Stimulated activated naive CD4-positive, alpha-beta T cell treated with Interleukin-2 at 50 U/mL for 16 hours (primary cell): ENCODE measurements around the gene ACTN2.

Experiments
- DNase-seq: peaks from one replicate; lab custom pipeline; 2025; lab: John Stamatoyannopoulos, UW

Gene ACTN2

DNA sequence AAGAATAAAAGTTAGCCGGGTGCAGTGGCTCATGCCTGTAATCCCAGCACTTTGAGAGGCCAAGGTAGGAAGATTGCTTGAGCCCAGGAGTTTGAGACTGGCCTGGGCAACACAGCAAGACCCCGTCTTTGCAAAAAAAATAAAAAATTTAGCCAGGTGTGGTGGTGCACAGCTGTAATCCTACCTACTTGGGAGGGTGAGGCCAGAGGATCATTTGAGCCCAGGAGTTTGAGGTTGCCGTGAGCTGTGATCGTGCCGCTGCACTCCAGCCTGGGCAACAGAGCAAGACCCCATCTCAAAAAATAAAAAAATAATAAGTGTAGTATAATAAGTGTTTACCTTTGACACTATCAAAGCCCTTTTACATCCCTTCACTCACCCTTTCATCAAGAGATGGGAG, 5.0 kb downstream of the ACTN2 start:
- DNase-seq = no peak

DNA sequence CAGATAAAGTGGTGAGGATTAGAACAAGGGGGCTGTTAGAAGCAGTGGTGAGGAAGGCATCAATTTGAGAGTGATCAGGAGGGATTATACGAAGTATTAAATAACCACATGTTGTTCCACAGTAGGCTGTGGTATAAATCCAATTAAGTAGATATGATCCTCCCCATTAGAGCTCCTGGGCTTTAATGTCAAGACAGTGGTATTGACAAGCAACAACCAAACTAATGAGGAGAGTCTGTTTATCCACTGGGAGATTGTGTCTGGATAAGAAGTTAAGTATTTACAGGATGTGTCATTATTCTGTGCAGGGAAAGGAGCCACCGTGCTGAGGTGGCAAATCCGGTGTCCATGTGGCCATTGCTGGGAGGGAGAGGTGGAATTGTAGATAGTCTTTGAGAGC, 5.8 kb downstream of the ACTN2 start:
- DNase-seq = no peak

DNA sequence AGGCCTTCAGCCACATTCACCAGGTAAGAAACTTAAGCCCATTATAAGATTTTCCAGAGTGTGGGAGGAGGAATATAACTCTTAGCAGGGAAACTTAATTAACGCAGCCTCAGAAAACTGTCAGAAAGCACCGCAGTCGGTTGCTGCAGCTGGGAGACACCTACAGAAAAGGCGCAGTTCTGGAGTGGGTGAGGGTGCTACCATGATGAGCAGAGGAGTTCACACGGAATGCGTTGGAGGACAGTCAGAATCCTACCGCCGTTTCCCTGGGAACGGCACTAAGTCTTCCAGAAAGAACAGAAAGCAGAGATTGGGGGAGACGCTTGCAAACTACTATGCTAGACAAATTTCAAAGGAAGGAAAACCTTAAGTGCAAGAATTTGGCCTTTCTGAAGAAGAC, 6.4 kb downstream of the ACTN2 start:
- no peak for DNase-seq

DNA sequence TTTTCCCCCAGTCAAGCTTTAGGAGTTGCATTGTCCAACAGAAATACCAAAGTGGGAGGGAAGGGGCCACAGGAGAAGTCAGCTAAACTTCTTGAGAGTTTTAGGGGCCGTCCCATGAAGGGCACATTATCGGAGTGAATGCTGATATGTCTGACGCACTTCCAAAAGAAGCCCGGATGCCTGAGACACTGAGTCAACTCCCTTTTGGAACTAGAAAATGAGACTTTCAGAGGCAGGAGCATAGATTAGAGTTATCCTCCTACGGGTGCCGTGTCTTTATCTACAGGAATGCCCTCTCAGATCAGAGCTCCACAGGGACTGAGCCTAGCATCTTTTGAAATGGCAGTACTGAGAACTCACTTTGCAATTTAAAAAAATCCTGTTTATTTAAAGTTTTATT, 13.1 kb downstream of the ACTN2 start:
- DNase-seq = no peak

DNA sequence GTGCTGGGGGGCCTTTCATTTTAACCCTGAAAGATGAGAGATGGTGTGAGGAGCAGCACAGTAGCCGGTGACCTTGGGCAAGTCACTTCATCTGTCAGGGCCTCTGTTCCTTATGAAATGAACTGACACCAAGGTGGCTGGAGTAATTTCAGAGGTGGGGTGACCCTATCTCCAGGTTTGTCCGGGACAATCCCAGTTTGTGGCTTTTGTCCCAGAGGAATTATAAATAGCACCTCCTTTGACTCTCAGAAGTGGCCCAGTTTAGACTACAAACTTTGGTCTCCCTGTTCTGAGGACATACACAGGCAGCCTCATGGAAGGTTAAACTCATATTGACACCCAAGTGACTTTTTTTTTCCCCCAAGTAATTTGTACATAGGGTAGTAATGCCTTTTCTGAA, 14.6 kb downstream of the ACTN2 start:
- DNase-seq = no peak

DNA sequence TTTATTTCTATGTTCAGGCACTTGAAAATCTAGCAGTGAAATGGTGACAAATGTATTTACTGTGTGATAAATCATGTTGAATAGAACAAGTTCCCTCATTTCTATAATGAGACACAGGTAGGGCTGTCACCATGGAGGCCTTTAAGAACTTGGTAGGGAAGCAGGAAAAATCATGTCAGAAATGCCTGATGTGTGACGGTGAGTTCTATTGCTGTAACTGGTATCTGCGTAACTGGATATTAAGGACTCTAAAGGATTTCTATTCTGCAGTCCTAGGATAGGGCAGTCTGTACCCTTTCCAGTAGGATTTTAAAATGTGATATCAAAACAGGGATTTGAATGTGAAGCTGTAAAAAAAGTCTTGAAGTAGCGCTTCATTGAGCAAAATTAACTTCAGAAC, 15.5 kb downstream of the ACTN2 start:
- DNase-seq = no peak

DNA sequence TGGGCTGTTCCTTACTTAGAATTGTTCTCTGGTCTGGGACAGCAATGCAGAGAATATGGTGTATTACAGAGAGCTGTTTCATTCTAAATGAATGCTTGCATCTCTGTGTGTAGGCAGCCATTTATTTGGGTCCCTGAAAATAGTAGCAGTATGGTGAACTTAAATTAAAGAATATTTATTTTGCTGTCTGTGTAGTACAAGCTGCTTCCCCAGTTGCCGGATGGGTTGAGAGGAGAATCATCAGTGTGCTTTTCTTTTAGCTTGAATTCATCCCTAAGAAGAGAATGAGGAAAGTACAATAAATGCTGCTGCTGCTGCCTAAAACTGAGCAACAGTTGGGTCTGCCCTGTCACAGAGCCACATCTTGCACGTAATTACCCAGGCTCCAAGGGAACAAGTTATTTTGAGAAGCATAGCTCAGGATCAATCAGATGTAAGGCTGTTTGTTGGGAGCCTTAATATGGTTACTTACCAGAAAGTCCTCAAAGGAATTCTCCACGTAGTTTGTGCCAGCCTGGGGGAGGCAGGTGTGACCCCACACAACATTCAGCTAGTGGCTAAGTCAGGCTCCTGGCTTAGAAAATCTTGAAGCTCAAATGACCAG, 16.6 kb downstream of the ACTN2 start:
- DNase-seq = no peak

DNA sequence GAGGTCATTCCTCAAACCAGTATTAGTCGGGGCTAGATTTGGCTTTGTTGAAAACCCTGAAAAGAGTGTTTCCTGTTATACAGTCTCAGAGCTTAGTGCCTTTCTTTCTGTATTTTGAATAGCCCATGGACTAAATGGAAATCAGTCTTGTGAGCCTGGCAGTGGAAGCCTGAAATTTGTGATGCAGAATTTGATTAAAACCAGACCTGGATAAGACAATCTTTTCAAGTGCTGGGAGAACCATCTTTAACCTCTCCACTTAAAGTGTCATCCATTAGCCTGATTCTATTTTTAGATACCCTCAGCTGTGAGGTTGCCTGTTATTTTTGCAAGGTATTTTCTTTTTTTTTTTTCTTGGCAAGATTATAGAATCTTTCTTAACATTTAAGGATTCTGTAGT, 19.5 kb downstream of the ACTN2 start:
- DNase-seq = no peak

DNA sequence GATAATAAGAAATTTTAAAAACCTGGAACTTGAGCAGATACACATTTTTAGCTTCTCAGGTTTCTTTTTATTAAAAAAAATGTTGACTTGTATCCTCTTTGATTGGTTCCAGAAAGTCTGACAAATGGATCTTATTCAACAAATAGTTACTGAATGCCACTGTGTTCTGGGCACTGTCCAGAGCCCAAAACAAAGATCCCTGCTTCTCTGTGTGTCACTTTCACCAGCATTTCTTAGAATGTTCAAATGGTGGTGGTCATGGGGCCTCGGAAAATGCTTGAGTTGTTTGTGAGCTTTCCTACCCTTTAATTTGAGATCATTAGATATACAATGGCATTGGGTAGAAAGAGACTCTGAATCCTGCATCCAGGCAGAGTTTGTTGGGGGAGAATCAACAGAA, 19.9 kb downstream of the ACTN2 start:
- no peak for DNase-seq

DNA sequence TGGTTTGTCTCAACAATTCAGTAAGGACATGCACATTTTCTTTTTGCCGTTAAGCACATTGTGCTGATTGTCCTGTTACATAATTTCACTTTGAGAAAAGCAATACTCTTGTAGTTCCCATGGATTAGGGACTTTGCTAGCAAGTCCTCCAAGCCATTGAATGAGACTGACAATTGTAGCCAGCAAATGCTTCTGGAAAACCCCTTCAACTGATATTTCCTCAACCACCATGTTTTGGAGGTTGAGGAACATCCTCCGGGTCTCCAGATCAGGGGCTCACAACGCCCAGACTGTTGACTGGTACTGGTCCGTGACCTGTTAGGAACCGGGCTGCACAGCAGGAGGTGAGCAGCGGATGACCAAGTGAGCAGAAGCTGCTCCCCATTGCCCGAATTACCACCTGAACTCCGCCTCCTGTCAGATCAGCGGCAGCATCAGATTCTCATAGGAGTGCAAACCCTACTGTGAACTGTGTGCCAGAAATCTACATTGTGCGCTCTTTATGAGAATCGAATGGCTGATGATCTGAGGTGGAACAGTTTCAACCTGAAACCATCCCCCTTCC, 24.1 kb downstream of the ACTN2 start:
- DNase-seq = no peak

DNA sequence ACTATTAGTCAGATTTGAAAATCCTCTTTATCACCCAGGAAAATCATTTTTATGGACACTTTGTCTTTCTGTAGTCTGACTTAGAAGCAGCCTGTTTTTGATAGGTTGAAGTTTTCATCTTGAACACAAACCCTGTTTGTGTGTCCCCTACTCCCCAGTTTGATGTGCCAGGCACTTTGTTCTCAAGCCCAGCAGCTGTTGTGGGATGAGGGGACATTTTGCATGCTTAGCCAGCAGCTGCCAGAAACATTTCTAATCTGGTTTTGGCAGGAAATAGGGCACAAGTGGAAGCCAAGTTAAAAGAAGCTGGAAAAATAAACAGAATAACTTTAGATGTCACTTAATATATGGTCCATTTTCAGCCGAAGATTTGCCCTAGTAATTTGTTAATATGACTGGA, 29.9 kb downstream of the ACTN2 start:
- DNase-seq = no peak

DNA sequence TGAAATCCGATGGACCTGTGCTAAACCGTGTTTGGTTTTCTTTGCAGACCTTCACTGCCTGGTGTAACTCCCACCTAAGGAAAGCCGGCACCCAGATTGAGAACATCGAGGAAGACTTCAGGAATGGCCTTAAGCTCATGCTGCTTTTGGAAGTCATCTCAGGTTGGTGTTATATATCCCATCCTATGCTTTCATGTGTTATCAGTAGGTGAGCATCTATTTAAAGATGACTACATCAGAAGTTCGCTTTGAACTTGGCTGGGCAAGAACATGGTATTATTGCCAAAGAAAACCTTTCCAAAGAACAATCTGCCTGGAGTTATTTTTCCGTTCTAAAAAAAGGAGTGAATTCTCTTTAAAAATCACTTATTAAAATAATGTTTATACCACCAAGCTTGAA, 31.5 kb downstream of the ACTN2 start:
- DNase-seq = no peak

DNA sequence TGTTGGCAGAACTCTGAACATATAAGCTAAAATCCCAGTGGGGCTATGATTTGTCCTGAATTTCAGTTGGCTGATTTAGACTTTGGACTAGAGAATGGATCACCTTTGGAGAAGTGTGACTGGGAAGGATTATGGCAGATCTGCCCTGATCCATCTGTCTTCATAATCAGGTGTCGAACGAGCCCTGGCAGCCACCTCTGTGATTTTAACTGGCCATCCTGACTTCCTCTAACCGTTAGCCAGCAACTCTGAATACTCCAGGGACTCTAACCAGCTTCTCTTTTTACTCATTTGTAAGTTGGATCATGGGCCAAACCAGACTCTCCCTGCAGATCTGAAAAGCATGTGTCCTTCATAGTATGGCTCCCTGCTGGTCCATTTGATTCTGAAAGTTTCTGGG, 32.0 kb downstream of the ACTN2 start:
- no peak for DNase-seq

DNA sequence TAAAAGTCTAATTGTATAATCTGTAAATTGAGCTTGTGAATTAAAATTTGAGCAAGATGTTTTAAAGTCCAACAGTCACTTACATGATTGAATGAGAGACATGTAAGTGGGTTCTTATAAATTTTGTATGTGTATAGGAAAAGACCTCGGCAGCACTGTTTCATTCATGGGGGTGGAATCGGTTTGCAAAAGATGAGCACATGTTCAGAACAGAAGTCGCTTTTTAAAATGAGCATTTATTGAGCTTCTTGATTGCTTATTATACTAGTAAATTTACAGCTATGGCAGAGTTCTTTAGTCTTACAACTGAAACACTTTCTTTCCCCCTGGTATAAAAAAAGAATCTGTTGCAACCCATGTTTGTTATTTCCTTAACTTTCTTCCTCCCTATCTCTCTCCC, 33.9 kb downstream of the ACTN2 start:
- no peak for DNase-seq

DNA sequence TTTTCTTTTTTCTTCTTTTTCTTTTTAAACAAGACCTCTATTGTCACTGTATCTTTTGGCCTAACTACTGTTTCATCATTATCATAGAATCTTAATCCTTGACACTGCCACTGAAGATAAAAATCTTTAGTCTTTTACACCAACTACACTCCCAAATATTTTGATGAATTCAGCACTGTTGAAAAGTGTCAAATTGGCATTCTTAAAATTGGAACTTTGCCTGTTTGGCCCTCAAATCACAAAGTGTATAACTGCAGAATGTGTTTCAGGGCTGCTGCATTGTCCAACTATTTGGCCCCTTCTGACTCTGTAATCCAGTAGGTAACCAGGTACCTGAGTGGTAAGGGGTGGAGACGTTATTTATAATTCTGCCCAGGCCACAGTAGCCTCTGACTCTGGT, 34.3 kb downstream of the ACTN2 start:
- no peak for DNase-seq

DNA sequence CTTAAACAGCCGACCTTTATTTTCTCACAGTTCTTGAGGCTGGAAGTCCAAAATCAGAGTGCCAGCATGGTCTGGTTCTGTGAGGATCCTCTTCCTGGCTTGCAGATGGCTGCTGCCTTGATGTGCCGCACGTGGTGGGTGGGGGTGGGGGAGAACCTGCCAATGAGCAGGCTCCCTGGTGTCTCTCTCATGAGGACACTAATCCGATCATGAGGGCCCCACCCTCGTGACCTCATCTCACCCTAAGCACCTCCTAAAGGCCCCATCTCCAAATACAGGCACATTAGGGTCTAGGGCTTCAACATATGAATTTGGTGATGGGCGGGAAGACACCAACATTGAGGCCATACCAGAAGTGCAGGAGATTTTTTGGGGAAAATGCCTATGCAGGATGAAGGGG, 37.8 kb downstream of the ACTN2 start:
- no peak for DNase-seq

DNA sequence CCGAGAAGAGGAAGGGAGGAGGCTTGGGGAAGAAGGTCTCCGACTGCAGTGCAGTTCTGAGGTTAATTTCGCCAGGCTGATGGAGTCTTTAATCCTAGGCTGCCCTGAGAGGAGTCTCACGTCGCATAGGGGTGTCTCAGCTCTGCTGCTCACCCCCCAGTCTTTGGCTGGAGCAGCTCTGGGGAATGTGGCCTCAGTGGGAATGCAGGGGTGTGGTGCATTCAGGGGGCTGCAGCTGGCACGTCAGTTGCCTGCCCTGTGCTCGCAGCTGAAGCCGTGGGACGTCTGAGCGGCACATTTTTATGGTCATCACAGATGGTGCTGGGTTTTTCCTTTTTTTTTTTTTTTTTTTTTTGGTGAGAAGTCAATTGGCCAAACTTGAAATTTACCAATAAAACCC, 38.2 kb downstream of the ACTN2 start:
- DNase-seq = no peak

DNA sequence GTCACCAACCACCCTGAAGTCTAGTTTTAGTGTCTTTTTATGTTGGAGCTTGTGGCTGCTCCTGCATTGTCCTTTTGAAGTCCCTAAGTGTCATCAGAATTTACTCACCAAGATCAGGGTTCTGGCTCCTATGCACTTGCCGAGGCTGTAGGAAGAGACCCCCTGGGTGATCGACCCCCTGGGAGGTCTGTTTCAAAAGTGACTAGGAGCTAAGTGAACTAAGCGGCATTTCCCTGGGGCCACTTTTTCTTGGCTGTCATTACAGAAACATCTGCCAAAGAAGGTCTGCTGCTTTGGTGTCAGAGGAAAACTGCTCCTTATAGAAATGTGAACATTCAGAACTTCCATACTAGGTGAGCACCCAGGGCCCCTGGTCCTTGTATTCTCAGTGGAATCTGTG, 39.4 kb downstream of the ACTN2 start:
- DNase-seq = no peak

DNA sequence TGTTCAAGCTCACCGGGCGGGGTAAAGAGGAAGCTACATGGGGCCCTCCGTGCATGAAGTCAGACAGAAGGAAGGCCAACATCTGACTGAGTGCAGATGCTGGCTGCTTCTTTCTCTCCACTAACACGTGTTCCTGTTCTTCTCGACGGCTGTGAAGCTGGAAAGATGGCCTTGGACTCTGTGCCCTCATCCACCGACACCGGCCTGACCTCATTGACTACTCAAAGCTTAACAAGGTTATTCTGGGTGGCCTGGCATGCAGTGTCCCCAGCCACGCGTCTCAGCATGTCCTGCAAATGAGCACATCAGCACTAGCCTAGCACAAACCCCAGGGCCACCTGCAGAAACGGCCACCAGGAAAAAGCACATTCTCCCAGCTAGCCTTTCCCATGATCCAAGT, 41.2 kb downstream of the ACTN2 start:
- no peak for DNase-seq

DNA sequence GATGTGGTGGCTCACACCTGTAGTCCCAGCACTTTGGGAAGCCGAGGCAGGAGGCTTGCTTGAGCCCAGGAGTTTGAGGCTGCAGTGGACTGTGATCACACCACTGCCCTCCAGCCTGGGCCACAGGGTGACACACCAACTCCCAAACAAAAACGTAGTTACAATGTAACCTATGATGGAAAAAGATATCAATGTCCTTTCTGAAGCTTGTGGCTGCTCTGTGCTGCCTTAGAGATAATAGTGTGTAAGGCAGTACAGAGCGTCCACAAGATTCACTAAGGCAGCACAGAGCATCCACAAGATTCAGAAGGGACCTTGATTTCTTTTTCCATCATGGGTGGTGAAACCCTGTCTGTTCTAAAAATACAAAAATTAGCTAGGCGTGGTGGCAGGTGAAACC, 42.5 kb downstream of the ACTN2 start:
- no peak for DNase-seq

DNA sequence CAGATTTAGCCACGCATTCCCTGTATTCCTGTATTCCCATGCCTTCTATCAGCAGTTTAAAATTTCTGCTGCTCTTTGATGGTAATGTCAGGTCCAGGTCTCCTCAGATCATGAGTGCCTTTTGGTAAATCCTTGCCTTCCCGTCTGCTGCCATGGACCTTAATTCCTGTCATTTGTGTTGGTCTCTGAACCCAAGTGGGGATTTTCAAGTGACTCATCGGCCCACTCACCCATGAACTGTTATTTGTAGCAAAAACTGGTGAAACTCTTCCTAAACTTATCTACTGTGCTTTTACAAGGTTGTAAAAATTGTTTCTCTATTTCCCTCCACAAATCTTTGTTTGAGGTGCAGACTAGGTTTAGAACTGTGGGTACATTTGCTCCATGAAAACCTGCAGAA, 47.4 kb downstream of the ACTN2 start:
- no peak for DNase-seq

DNA sequence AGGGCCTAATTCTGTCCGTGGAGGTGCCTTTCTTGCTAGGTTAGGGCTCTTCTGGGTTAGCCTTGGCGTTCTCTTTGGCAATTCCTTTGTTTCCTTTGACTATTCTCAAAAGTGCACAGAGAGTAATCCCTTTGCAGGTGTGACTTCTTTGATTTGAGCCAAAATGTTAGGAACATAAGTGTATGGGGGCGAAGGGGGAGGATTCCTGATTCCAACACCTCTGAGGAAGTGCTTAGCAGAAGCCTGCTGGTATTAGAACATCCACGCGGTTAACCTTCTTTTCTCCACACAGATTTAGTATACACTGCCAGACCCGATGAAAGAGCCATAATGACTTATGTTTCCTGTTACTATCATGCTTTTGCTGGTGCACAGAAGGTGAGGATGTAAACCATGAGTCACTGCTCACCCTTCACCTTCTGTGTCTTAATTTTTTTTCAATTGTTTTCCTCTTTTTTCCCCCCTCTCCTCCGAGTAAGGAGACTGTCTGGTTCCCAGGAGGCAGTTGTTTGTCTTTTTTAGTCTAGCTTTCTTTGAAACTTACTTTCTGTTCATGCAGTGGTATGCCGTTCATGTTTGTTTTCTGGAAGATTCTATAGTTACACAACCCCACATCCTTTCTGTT, 48.0 kb downstream of the ACTN2 start:
- no peak for DNase-seq

DNA sequence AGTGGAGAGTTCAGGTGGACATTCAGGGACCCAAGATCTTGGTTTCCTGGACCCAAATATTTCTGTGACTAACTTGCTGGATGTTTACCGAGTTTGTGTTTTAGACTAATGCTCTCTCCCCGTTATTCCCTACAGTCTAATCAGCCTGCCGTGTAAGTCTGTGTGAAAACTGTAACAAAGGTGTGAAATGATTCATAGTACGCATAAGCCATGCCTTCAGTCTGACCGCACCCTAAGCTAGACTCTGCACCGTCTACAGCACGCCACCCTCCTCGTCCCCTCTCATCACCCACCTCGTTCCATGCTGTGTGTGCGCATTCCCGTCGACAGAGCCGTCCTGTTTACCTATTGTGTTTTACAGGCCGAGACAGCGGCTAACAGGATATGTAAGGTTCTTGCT, 50.5 kb downstream of the ACTN2 start:
- no peak for DNase-seq

DNA sequence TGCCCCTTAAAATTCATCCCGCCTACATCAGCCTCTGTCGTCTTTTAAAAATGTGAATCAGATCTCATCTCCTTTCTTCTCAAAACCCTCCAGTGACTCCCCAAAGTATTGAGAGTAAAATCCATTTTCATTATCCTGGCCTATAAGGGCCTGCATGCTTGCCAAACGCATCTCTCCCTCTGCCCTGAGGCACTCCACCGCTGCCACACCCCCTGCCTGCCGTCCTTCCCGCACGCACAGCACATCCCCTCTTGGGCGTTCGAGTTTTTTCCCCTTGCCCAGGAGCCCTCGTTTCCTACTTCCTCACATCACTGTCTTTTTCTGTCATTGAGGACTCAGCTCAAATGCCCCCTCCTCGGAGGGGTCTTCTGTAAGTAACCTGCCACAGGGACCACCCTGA, 55.5 kb downstream of the ACTN2 start:
- DNase-seq = no peak
